Mononuclear cell (primary cell): ENCODE measurements around the gene AFF4. TPM values are rescaled to one million over a fixed set of nuclear protein-coding genes. Genes with fewer than 3 reads are reported as not detected.
A peak's percentile ranks its signal among the peaks of the same experiment; 100 is the strongest.
"Not testable (repeated sequence)": the region's sequence is repeated elsewhere in the genome, so short reads cannot be mapped to it uniquely, and the experiment has no call there.

Experiments used
- H3K27me3 ChIP-seq: 2 replicates; pipeline ENCODE4 v1.6.0; 2011; ENCODE audit warnings: low read length, control low read depth; ENCODE audit not compliant: insufficient read depth
- H3K4me1 ChIP-seq: 2 replicates; pipeline ENCODE4 v1.5.1; 2011; ENCODE audit warnings: mild to moderate bottlenecking, low read length, control low read depth; ENCODE audit not compliant: insufficient read depth
- H3K4me3 ChIP-seq: 2 replicates; pipeline ENCODE4 v1.5.1; 2011; ENCODE audit warnings: mild to moderate bottlenecking, low read length, moderate library complexity
- H3K9me3 ChIP-seq: 2 replicates; pipeline ENCODE4 v1.5.1; 2011; ENCODE audit warnings: low read depth, mild to moderate bottlenecking, control low read depth, low read length
- total RNA-seq: library from RNA; depleted of rRNA; stranded (reverse); fragments of >200 nt; gene quantifications from one replicate; pipeline ENCODE4 v1.2.3, GENCODE V29; 2012

Gene AFF4, protein sequence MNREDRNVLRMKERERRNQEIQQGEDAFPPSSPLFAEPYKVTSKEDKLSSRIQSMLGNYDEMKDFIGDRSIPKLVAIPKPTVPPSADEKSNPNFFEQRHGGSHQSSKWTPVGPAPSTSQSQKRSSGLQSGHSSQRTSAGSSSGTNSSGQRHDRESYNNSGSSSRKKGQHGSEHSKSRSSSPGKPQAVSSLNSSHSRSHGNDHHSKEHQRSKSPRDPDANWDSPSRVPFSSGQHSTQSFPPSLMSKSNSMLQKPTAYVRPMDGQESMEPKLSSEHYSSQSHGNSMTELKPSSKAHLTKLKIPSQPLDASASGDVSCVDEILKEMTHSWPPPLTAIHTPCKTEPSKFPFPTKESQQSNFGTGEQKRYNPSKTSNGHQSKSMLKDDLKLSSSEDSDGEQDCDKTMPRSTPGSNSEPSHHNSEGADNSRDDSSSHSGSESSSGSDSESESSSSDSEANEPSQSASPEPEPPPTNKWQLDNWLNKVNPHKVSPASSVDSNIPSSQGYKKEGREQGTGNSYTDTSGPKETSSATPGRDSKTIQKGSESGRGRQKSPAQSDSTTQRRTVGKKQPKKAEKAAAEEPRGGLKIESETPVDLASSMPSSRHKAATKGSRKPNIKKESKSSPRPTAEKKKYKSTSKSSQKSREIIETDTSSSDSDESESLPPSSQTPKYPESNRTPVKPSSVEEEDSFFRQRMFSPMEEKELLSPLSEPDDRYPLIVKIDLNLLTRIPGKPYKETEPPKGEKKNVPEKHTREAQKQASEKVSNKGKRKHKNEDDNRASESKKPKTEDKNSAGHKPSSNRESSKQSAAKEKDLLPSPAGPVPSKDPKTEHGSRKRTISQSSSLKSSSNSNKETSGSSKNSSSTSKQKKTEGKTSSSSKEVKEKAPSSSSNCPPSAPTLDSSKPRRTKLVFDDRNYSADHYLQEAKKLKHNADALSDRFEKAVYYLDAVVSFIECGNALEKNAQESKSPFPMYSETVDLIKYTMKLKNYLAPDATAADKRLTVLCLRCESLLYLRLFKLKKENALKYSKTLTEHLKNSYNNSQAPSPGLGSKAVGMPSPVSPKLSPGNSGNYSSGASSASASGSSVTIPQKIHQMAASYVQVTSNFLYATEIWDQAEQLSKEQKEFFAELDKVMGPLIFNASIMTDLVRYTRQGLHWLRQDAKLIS
- 83.2 TPM for total RNA-seq

DNA sequence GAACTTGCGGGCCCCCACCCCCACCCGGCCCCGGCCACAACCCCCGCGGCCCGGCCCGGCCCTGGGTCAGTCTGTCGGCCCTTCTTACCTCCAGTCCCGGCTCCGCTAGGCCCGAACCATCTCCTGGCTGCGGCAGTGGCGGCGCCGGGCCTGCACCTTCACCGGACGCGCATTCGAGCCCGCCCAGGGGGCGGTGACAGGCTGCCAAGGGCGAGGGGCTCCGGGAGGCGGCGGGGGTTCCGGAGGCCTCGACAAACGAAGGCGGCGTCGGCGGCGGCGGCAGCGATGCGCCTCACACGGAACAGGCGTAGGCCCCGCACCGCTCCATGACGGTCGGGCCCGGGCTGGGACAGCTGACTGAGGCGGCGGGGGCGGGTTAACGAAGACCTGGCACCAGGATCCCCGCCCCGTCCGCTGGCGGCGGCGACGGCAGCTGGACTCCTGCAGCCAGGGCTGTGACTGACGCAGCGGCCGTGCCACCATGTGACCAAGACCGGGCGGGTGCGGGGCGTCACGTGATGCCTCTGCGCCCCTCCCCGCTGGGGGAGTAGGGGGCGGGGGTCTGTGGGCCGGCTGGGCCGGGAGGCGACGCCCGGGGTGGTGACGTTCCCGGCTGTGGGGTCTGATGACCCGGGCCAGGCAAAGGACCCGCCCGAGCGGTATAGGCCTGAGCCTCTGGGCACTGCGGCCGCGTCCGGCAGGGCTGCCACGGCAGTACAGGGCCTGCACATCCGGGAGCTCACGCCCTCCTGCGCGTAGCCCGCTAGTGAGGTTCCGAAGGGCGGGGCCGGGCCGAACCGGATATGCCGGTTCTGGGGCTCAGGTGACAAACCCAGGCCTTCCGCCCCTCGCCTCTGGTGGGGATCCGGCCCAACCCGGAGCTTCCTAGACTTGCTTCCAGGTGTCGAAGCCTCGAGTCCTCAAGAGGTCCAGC lies at the start of gene AFF4:
TSS of gene AFF4 (minus strand) at position 464 of the 934 bp plus-strand sequence. CDS start 26,445 bp downstream, outside the sequence.
- Histone ChIP-seq H3K4me3 (peak within 1 kb of the TSS; percentile 69), H3K9me3 (no peaks in the 10 kb centered on the region), H3K4me1 (peaks cover 24% of the 10 kb centered on the region), H3K27me3 (no peaks in the 10 kb centered on the region)

DNA sequence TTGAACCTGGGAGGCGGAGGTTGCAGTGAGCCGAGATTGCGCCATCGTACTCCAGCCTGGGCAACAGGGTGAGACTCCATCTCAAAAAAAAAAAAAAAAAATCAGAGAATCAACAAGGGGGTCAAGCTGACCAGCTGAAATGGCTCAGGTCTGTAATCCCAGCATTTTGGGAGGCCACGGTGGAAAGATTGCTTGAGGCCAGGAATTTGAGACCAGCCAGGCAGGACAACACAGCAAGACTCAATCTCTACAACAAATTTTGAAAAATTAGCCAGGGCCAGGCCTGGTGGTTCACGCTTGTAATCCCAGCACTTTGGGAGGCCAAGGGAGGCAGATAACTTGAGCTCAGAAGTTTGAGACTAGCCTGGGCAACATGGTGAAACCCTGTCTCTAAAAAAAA lies 45.0 kb upstream of the AFF4 start:
- not testable (repeated sequence) for H3K9me3 ChIP-seq, H3K4me3 ChIP-seq, H3K27me3 ChIP-seq, H3K4me1 ChIP-seq

DNA sequence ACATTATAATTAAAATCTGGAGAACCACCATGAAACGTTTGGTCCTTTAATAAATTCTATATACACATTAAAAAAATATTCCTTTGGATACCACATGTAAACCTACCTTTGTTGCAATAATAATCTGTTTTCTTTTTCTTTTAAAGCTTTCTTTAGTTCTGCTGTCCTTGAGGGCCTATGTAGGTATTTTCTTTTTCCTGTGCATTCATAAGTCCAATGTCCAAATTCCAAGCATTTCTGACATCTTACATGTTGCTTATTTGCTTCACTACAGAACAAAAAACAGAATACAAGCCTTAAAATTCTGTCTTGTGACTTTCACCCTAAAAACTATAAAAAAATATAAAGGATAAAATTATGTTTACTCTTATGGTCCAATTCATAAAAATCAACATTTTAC lies 43.2 kb upstream of the AFF4 start:
- no peaks in the 10 kb centered on the region for H3K9me3 ChIP-seq
- no peaks in the 10 kb centered on the region for H3K27me3 ChIP-seq
- no peaks in the 10 kb centered on the region for H3K4me1 ChIP-seq
- H3K4me3 ChIP-seq = no peak overlapping the region

DNA sequence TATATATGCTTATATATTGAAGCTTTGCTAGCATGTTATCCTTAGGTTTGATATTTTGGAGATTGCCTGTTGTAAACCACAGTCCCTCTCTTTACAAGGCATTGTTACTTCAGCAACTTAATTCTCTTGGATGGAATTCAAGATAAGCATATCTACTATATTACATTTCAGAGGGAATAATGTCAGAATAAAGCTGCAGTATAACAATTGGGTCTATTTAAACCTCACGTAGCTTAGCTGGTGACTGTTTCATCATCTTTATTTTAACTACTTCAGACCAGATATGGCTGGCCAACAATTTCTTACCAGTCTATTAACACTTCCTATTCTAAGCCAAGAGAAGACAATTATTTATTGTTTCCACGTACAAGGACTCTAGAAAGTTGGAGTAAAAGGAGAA lies 35.8 kb upstream of the AFF4 start:
- Histone ChIP-seq H3K9me3 (no peaks in the 10 kb centered on the region), H3K27me3 (no peaks in the 10 kb centered on the region), H3K4me3 (no peak overlapping the region), H3K4me1 (no peaks in the 10 kb centered on the region)

DNA sequence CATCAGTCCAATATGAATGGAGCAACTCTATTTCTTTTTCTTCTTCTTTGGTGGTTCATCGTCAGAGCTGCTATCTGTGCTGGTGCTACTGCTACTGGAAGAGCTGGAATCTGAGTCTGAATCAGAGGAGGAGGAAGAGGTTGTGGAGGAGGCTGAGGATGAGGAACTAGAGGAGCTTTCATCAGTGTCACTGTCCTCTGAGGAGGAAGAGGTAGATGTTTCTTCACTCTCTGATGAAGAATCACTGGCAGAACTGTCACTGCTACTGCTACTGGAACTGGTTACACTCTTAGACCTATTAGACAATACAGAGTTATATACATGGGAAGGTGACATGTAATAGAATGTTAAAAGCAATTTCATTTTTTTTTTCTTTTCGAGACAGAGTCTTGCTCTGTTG lies 35.1 kb upstream of the AFF4 start:
- no peaks in the 10 kb centered on the region for H3K27me3 ChIP-seq
- no peaks in the 10 kb centered on the region for H3K4me1 ChIP-seq
- no peak overlapping the region for H3K4me3 ChIP-seq
- H3K9me3 ChIP-seq = no peaks in the 10 kb centered on the region

DNA sequence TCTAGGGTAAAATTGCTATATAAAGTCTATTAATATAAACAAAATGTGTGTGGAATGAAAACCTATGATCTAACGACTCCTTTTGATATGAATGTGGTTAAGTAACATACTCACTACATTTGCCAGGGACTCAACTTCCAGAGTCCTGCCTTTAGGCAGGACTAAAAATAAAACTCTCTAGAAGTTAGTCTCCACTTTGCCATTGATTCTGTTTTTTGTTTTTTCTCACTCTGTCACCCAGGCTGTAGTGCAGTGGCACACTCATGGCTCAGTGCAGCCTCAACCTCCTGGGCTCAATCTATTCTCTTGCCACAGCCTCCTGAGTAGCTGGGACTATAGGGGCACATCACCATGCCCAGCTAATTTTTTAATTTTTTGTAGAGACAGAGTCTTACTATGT lies 32.9 kb upstream of the AFF4 start:
- no peaks in the 10 kb centered on the region for H3K4me1 ChIP-seq
- no peak overlapping the region for H3K4me3 ChIP-seq
- no peaks in the 10 kb centered on the region for H3K9me3 ChIP-seq
- H3K27me3 ChIP-seq = no peaks in the 10 kb centered on the region

DNA sequence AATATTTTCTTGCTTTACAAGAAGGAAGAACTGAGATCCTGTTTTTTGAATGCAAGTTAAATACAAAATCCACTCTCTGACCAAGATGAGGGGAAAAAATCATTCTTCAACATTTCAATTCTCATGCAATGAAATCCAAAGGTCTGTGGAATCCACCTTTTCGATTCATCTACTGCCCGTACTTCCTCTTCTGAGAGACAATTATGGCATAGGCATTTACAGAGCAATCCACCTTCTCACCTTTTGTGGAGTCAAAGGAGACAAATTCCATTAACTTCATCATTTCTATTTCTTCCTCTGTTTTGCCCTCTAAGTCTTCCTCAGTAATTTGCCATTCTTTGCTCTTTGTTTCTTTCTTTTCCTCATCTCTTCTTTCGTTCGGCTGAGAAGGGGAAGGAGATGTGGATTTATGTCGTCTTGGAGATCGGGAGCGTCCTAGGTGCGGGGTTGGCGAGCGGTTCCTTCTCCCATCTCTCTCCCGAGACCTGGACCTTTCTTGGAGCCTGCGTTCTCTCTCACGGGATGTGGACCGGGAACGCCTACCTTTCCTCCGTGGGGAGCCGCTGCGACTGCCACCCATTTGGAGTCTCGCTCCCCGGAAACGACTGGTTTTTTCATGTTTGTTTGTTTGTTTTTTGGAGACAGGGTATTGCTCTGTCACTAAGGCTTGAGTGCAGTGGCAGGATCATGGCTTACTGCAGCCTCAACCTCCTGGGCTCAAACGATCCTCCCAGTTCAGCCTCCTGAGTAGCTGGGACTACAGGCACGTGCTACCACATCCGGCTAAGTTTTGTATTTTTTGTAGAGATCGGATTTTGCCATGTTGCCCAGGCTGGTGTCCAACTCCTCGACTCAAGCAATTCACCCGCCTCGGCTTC lies 24.3 kb upstream of the AFF4 start:
- H3K4me3 ChIP-seq = no peak overlapping the region
- H3K9me3 ChIP-seq = no peaks in the 10 kb centered on the region
- no peaks in the 10 kb centered on the region for H3K27me3 ChIP-seq
- no peaks in the 10 kb centered on the region for H3K4me1 ChIP-seq

DNA sequence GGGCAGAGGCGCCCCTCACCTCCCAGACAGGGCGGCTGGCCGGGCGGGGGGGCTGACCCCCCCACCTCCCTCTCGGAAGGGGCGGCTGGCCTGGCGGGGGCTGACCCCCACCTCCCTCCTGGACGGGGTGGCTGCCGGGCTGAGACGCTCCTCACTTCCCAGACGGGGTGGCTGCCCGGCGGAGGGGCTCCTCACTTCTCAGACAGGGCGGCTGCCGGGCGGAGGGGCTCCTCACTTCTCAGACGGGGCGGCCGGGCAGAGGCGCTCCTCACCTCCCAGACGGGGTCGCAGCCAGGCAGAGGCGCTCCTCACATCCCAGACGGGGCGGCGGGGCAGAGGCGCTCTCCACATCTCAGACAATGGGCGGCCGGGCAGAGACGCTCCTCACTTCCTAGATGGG lies 19.5 kb upstream of the AFF4 start:
- not testable (repeated sequence) for H3K4me3 ChIP-seq, H3K27me3 ChIP-seq, H3K9me3 ChIP-seq, H3K4me1 ChIP-seq

DNA sequence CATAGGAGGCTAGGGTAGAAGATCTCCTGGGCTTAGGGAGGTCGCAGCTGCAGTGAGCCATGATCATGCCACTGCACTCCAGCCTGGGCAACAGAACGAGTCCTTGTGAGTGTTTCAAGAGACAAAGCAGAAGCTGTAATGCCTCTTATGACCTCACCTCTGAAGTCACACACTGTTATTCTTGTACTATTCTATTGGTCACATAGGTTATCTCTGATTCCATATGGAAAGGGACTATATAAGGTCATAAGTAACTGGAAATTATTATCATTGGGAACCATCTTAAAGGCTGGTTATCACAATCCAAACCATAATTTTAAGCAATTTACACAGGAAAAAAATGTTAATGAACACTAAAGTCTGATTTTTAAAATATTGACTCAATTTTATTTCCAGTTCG lies 17.9 kb upstream of the AFF4 start:
- H3K4me1 ChIP-seq = no peaks in the 10 kb centered on the region
- H3K27me3 ChIP-seq = no peaks in the 10 kb centered on the region
- H3K4me3 ChIP-seq = no peak overlapping the region
- no peaks in the 10 kb centered on the region for H3K9me3 ChIP-seq

DNA sequence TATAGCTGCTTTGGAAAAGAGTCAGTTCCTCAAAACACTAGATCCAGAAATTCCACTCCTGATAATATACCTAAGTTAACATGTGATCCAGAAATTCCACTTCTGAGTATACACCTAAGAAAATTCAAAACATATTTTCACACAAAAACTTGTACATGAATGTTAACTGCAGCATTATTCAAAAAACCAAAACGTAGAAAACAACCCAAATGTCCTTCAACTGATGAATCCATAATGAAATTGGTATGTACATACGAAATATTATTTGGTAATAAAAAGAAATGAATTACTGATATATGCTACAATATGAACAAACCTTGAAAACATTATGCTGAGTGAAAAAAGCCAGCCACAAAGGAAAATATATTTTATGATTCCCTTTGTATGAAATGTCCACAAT lies 16.5 kb upstream of the AFF4 start:
- H3K9me3 ChIP-seq = no peaks in the 10 kb centered on the region
- no peak overlapping the region for H3K4me3 ChIP-seq
- no peaks in the 10 kb centered on the region for H3K27me3 ChIP-seq
- H3K4me1 ChIP-seq = no peaks in the 10 kb centered on the region

DNA sequence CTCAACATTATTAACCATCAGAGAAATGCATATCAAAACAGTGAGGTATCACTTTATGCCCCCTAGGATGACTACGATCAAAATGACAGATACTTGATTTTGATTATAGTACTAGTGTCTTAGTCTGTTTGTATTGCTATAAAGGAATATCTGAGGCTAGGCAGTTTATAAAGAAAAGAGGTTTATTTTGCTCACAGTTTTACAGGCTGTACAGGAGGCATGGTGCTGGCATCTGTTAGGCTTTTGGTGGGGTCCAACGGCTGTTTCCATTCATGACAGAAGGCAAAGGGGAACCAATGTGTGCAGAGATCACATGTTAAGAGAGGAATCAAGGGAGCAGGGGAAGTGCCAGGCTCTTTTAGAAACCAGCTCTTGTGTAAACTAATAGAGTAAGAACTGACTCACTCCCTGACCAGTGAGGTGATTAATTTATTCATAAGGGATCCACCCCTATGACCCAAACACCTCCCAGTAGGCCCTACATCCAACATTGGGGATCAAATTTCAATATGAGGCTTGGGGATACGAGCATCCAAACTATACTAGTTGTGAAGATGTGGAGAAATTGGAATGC lies 16.0 kb upstream of the AFF4 start:
- no peaks in the 10 kb centered on the region for H3K27me3 ChIP-seq
- no peaks in the 10 kb centered on the region for H3K4me1 ChIP-seq
- no peak overlapping the region for H3K4me3 ChIP-seq
- H3K9me3 ChIP-seq = no peaks in the 10 kb centered on the region

DNA sequence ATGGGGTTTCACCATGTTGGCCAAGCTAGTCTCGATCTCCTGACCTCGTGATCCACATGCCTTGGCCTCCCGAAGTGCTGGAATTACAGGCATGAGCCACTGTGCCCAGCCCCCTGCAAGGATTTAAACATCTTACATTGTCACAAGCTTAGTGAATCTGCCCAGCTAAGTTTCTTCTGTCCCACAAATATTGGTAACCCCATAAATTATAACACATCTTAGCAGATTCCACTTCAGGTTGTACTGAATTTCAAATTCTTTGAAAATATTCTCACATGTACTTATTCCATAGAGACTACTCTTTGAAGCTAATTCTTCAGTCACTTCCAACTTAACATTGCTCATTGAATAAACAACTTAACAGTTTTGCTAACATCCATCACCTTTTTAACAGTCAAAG lies 13.4 kb upstream of the AFF4 start:
- no peaks in the 10 kb centered on the region for H3K27me3 ChIP-seq
- no peaks in the 10 kb centered on the region for H3K4me1 ChIP-seq

DNA sequence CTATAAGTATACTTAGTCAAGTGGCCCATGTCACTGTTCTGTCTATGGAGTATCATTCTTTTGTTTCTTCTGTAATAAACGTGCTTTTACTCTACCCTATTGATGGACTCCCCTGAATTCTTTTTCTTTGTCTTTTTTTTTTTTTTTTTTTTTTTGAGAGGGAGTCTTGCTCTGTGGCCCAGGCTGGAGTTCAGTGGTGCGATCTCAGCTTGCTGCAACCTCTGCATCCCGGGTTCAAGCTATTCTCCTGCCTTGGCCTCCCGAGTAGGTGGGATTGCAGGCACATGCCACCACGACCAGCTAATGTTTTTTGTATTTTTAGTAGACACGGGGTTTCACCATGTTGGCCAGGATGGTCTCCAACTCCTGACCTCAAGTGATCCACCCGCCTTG lies 9.0 kb upstream of the AFF4 start:
- H3K9me3 ChIP-seq, H3K4me3 ChIP-seq, H3K27me3 ChIP-seq, H3K4me1 ChIP-seq: not testable (repeated sequence)

More for the DNA sequence above, 13.4 kb upstream of the AFF4 start:
- no peak overlapping the region for H3K4me3 ChIP-seq
- no peaks in the 10 kb centered on the region for H3K9me3 ChIP-seq
